ENCODE measurements around the gene PAPPA2. TPM values are rescaled to one million over a fixed set of nuclear protein-coding genes. Genes with fewer than 3 reads are reported as not detected.

The PAPPA2 gene
- total and polyA plus RNA-seq, 2 of the 4 experiments (the other 2 are of a cell fraction) = 0.10 to 0.18 TPM

- intact Hi-C loops (cut with micrococcal nuclease) (no loop called here), in situ Hi-C loops (cut with MboI; ENCODE audit: low sequenced_read_pairs) (no loop called here), dilution Hi-C loops (cut with HindIII; ENCODE audit: low sequenced_read_pairs, unreplicated experiment) (no loop called here)
- Histone ChIP-seq H3K36me3 (ENCODE audit: control insufficient read depth, insufficient read depth, low read length) (no peaks in the 10 kb centered on the region), H3K27me3 (ENCODE audit: control insufficient read depth, insufficient read depth, low read length) (no peaks in the 10 kb centered on the region), H4K20me1 (ENCODE audit: insufficient read depth, low read length) (no peaks in the 10 kb centered on the region), H3K9me1 (ENCODE audit: insufficient read depth, low read length) (no peaks in the 10 kb centered on the region), H4K5ac (ENCODE audit: low read depth, low read length) (no peak overlapping the region), H2AK9ac (replicated peaks; ENCODE audit: low read depth, low read length, poor library complexity) (no peak overlapping the region), H3K56ac (ENCODE audit: extremely low read depth, insufficient read depth, low read length) (no peak overlapping the region), H3K4ac (ENCODE audit: low read depth, low read length) (no peak overlapping the region), H2BK20ac (ENCODE audit: low read depth, low read length) (no peak overlapping the region), H4K8ac (ENCODE audit: low read depth in 2 of 2, low read length in 2 of 2) (no peak overlapping the region), H3K14ac (replicated peaks; ENCODE audit: low read depth, low read length) (no peak overlapping the region), H3K4me3 (ENCODE audit: insufficient read depth, low read depth, low read length) (no peak overlapping the region), H3K4me1 (ENCODE audit: control insufficient read depth, insufficient read depth, low read length) (no peaks in the 10 kb centered on the region), H3K27ac (ENCODE audit: insufficient read depth, low read length) (no peak overlapping the region), H3K9me3 (ENCODE audit: control insufficient read depth, insufficient read depth, low read length) (no peaks in the 10 kb centered on the region), H3K4me2 (ENCODE audit: low read depth, low read length) (no peak overlapping the region), H2BK15ac (ENCODE audit: low read depth, low read length) (no peak overlapping the region), H2BK5ac (ENCODE audit: low read depth, low read length, poor library complexity, severe bottlenecking) (no peak overlapping the region), H4K91ac (ENCODE audit: insufficient read depth, low read depth, low read length) (no peak overlapping the region), H3K9ac (ENCODE audit: low read depth, low read length) (no peak overlapping the region), H2AK5ac (ENCODE audit: low read depth, low read length) (no peak overlapping the region), H3K79me1 (ENCODE audit: low read depth in 1 of 2, low read length in 2 of 2) (no peaks in the 10 kb centered on the region), H2AFZ (replicated peaks; ENCODE audit: low read length, poor library complexity) (no peak overlapping the region), H3K18ac (ENCODE audit: low read depth, low read length) (no peak overlapping the region), H2BK120ac (ENCODE audit: low read depth, low read length) (no peak overlapping the region), H3K23ac (ENCODE audit: low read depth, low read length) (no peak overlapping the region)
- TF ChIP-seq RAD21 (IDR thresholded peaks at IDR 0.05; ENCODE audit: low read length) = no peak
- TF ChIP-seq CHD1 (IDR thresholded peaks at IDR 0.05; ENCODE audit: low read depth, low read length) = no peak
- TF ChIP-seq MAZ (IDR thresholded peaks at IDR 0.05; ENCODE audit: borderline replicate concordance, low read depth, low read length) = no peak
- no peak for TF ChIP-seq CEBPB (IDR thresholded peaks at IDR 0.05; ENCODE audit: low read depth, low read length)
- no peak for TF ChIP-seq BHLHE40 (IDR thresholded peaks at IDR 0.05; ENCODE audit: low read depth, low read length)
- ChIA-PET CTCF (no interaction called here), POLR2A (ENCODE audit: unreplicated experiment) (no interaction called here)
- DNase-seq = no peak
- ATAC-seq (ENCODE audit: low read depth) = no peak
- no CpG with 5 or more reads among the region's 3 CpGs for WGBS, 2 experiments (ENCODE audit: extremely low coverage in 2 of 2, insufficient read length in 1 of 2)
- BruUV-seq (replicated peaks) = no TSS peak
Observed at GRCh38 chr1:176877557-176877956, 414.6 kb downstream of the PAPPA2 start.
